SKM-1 treated with dmso at 0.1 percent for 144 hours (cell line): Measurements from ENCODE around the gene HLA-E.
A peak's percentile ranks its signal among the peaks of the same experiment; 100 is the strongest.
"Not testable (repeated sequence)": the region's sequence is repeated elsewhere in the genome, so short reads cannot be mapped to it uniquely, and the experiment has no call there.

Experiments
- DNase-seq: peaks from one replicate; lab custom pipeline; 2025; ENCODE audit not compliant: unreplicated experiment; lab: John Stamatoyannopoulos, UW

The HLA-E gene

DNA sequence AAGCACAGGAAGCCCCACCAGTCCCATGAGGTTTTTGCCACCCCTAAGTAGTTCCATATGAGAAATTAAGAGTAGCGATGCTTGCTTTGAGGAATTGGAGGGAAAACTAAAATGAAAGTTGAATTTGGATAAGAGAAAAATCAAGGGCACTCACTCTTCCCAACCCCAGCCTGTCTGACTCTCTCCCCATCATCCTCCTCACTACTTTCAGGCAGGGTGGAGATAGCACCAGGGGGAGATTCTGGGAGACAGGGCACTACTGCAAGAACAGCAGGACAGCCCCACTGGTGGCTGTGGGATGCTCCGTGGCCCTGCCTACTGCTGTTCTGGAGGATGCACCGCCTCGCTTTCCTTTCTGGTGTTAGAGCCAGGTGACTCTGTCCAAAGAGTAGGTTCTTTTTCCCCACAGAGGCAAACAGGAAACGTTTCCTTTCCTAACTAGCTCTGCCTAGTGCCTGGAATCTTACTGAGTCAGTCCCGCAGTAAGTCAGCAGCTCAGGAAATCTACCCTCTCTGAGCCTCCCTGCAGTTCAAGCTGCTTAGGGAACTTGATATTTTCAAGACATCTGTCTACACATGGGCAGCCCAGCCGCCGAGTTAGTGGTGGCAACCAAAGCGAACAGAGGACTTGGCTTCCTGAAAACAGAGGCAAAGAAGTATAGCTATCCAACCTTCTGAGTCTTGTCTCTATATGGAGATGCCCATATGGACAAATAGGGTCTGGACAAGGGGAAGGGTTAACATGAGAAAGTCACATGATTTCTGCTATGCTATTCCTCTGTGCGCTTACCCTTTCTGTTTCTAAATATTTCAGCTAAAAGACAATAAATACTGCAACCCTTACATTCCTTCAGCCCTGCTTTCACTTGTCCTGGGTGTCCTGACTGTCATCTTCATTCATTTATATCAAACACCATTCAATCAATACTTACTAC lies 11.4 kb downstream of the HLA-E start:
- DNase-seq, result no peak

GRCh38 chr6:30507849-30508827 lies 18.8 kb downstream of the HLA-E start:
- no peak for DNase-seq

- DNase-seq, result peak; percentile 89
These were observed 19.8 kb downstream of the HLA-E start for GRCh38 chr6:30508890-30509736.

GRCh38 chr6:30510419-30511168 lies 21.3 kb downstream of the HLA-E start:
- DNase-seq, result no peak

DNA sequence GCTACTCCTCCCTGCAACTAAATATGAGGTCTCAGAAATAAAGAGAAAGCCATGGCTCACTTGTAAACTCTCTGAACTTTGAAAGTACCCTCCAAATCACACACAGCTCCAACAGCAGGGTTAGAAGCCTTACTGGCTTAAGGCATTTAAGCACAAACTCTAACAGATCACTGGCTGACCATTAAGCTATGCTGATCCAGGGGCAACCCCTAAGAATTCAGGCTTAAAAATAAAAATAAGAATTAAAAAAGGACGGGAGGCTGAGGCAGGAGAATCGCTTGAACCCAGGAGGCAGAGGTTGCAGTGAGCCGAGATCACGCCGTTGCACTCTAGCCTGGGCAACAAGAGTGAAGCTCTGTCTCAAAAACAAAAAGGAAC lies 21.8 kb downstream of the HLA-E start:
- no peak for DNase-seq

- no peak for DNase-seq
These were observed 24.1 kb downstream of the HLA-E start for GRCh38 chr6:30513451-30513850.

DNA sequence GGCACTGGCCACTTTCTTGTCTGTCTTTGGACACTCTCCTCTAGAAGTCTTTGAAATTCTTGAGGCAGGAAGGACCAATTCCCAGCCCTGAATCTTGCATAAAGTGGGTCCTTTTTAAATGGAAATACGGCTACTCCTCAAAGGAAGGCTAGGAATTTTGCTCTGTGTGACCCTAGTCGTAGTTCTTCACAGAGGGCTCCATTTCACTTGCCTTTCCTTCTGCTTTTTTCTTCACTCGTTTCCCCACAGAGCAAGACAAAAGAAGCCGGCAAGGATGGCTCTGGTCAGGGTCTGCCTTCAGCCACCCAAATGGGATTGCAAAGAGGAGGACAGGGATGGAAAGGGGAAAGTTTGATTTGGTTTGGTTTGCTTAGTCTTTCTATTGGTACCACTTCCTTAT lies 25.8 kb downstream of the HLA-E start:
- no peak for DNase-seq

- peak; percentile 100 for DNase-seq
These were observed 26.8 kb downstream of the HLA-E start for GRCh38 chr6:30515944-30516753.

DNA sequence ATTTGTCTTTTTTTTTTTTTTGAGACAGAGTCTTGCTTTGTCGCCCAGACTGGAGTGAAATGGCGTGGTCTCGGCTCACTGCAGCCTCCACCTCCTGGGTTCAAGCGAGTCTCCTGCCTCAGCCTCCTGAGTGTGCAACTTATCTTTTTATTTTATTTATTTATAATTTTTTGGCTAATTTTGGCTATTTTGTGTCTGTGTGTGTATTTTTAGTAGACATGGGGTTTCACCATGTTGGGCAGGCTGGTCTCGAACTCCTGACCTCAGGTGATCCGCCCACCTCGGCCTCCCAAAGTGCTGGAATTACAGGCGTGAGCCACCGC lies 27.4 kb downstream of the HLA-E start:
- not testable (repeated sequence) for DNase-seq

DNA sequence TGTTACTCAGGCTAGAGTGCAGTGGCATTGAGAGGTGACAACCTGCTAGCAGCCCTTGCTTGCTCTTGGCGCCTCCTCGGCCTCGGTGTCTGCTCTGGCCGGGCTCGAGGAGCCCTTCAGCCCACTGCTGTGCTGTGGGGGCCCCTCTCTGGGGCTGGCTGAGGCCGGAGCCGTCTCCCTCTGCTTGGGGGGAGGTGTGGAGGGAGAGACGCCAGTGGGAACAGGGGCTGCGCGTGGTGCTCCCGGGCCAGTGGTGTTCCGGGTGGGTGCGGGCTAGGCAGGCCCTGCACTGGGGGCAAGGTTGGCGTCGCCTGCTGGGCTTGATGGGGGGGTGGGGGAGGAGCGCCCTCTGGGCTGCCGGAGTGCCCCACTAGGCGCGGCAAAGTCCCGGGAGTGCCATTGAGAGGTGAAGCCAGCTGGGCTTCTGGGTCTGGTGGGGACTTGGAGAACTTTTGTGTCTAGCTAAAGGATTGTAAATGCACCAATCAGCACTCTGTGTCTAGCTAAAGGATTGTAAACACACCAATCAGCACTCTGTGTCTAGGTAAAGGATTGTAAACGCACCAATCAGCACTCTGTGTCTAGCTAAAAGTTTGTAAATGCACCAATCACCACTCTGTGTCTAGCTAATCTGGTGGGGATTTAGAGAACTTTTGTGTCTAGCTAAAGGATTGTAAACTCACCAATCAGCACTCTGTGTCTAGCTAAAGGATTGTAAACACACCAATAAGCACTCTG lies 28.6 kb downstream of the HLA-E start:
- not testable (repeated sequence) for DNase-seq

DNA sequence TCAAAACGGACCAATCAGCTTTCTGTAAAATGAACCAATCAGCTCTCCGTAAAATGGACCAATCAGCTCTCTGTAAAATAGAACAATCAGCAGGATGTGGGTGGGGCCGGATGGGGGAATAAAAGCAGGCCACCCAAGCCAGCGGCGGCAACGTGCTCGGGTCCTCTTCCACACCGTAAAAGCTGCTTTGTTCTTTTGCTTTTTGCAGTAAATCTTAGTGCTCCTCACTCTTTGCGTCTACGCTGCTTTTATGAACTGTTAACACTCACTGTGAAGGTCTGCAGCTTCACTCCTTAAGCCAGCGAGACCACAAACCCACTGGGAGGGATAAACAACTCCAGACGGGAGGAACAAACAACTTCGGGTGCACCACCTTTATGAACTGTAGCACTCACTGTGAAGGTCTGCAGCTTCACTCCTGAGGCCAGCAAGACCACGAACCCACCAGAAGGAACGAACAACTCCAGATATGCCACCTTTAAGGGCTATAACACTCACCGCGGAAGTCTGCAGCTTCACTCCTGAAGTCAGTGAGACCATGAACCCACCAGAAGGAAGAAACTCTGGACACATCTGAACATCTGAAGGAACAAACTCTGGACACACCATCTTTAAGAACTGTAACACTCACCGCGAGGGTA lies 29.3 kb downstream of the HLA-E start:
- DNase-seq, result not testable (repeated sequence)

DNA sequence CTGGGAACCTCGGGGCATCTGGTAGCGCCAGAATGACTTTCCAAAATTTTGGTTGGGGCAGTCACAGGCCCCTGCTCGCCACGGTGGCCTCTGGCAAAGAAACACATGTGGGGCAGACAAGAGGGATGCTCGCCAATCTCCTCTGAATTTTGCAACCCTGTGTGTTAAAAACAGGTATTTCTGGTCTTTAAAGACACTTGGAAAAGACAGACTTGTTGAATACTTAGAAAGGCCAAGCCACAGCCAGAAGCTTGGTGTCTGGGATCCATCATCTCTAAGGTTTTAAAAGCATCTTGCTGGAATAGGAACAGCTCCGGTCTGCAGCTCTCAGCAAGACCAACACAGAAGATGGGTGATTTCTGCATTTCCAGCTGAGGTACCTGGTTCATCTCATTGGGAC lies 31.2 kb downstream of the HLA-E start:
- DNase-seq, result no peak

- DNase-seq, result not testable (repeated sequence)
These were observed 31.8 kb downstream of the HLA-E start for GRCh38 chr6:30521082-30521481.

GRCh38 chr6:30521952-30522351 lies 32.6 kb downstream of the HLA-E start:
- not testable (repeated sequence) for DNase-seq

DNA sequence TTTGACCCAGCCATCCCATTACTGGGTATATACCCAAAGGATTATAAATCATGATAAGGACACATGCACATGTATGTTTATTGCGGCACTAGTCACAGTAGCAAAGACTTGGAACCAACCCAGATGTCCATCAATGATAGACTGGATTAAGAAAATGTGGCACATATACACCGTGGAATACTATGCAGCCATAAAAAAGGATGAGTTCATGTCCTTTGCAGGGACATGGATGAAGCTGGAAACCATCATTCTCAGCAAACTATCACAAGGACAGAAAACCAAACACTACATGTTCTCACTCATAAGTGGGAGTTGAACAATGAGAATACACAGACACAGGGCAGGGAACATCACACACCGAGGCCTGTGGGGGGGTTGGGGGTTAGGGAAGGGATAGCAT lies 37.1 kb downstream of the HLA-E start:
- not testable (repeated sequence) for DNase-seq

- DNase-seq, result not testable (repeated sequence)
These were observed 40.1 kb downstream of the HLA-E start for GRCh38 chr6:30529349-30529875.

DNA sequence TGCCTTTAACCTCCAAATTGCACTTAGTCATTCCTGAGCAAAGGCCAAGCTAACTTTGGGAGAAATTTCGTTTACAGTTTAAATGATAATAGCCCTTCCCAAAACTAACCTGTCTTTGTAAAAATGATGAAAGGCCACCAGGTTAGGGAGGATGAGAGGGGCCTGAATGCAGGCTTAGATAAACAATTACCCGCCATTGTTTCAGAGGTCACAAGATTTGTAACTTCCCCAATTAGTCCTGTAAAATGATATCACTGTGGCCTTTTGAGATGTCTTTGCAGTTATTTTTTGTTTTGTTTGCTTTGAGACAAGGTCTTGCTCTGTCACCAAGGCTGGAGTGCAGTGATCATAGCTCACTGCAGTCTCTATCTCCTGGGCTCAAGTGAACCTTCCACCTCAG lies 40.7 kb downstream of the HLA-E start:
- DNase-seq, result no peak
